Stomach (tissue), 9 donors: Measurements from ENCODE around the gene RAB22A. TPM values are rescaled to one million over a fixed set of nuclear protein-coding genes. Genes with fewer than 3 reads are reported as not detected.

ENCODE experiments used
- DNase-seq, 2 donors: peaks; one replicate each; pipeline versions ENCODE4 v3.0.0 to v3.0.0-alpha.2; 2013 to 2019
- H3K27ac ChIP-seq, 5 donors: fragments of 200-600 bp in 4 of 5; sonication (generic) in 4 of 5; one replicate each; pipeline ENCODE4 v1.5.1; 2013 to 2019; ENCODE audit warnings: mild to moderate bottlenecking in 1 of 5, moderate library complexity in 1 of 5
- H3K27me3 ChIP-seq, 3 donors: fragments of 200-600 bp; sonication (generic); one replicate each; pipeline ENCODE4 v1.5.1; 2017 to 2019; ENCODE audit warnings: mixed run types in 1 of 3
- H3K36me3 ChIP-seq, 4 donors: fragments of 200-600 bp; sonication (generic); 1 replicate in 3 of 4; 2 replicates in 1 of 4; pipeline ENCODE4 v1.5.1; 2016 to 2019
- H3K4me1 ChIP-seq, 4 donors: fragments of 200-600 bp; sonication (generic); one replicate each; pipeline ENCODE4 v1.5.1; 2016 to 2019
- H3K4me3 ChIP-seq, 4 donors: fragments of 200-600 bp; sonication (generic) in 3 of 4; one replicate each; pipeline ENCODE4 v1.5.1; 2016 to 2019; ENCODE audit warnings: mild to moderate bottlenecking in 1 of 4
- H3K9me3 ChIP-seq, 4 donors: fragments of 200-600 bp; sonication (generic); one replicate each; pipeline ENCODE4 v1.5.1; 2016 to 2019
- EP300 ChIP-seq: sonication (generic); formaldehyde crosslinking; IDR thresholded peaks from one replicate; pipeline ENCODE4 v1.6.1; 2017; ENCODE audit warnings: antibody characterized with exemption
- POLR2A ChIP-seq, 4 donors: fragments of 450-650 bp; IDR thresholded peaks; one replicate each; pipeline ENCODE4 v1.6.1; 2016; ENCODE audit warnings: antibody characterized with exemption in 4 of 4, control low read depth in 2 of 4, mild to moderate bottlenecking in 1 of 4, moderate library complexity in 1 of 4
- POLR2AphosphoS5 ChIP-seq, 3 donors: sonication (generic); formaldehyde crosslinking; IDR thresholded peaks; one replicate each; pipeline ENCODE4 v1.6.1; 2016; ENCODE audit warnings: antibody characterized with exemption in 3 of 3
- WGBS, 5 donors: extraction: QIAGEN DNeasy Blood & Tissue Kit in 3 of 5; methylation state at CpG; one replicate each; pipeline versions ENCODE4 v1.1.5 to v1.1.7; 2013 to 2018; 5-methylcytosine and 5-hydroxymethylcytosine counted together
- intact Hi-C: fragments of 100-400 bp; cut with DNase I; formaldehyde crosslinking; loops from one replicate; pipeline ENCODE4 v1.15.1; 2023; ENCODE audit warnings: low total_unique reads
- polyA plus RNA-seq, 3 donors: library from polyadenylated mRNA; stranded (reverse); fragments of 200-250 nt; gene quantifications; one replicate each; pipeline ENCODE4 v1.2.3, GENCODE V29; 2013
- total RNA-seq, 5 donors: library from RNA; depleted of rRNA; stranded (reverse); fragments of >200 nt; gene quantifications; one replicate each; pipeline versions ENCODE4 v1.1.0 to v1.2.3, GENCODE V29; 2014 to 2016
- TF ChIP-seq, protein P1 (sequence below), 7 experiments: fragments of 450-650 bp in 4 of 7; fragments of 200-600 bp in 3 of 7; sonication (generic) in 3 of 7; IDR thresholded peaks; one replicate each; pipeline ENCODE4 v1.5.1; 2016 to 2019; ENCODE audit warnings: antibody characterized with exemption in 7 of 7, control low read depth in 2 of 7, mild to moderate bottlenecking in 1 of 7
- donor health status: healthy with polysubstance abuse.
- donor health status: Bipolar disorder and iron deficiency.
- donor health status: healthy.

The RAB22A gene
- total and polyA plus RNA-seq, 8 donors: 2.9 to 19.3 (median 8.5) TPM

DNA sequence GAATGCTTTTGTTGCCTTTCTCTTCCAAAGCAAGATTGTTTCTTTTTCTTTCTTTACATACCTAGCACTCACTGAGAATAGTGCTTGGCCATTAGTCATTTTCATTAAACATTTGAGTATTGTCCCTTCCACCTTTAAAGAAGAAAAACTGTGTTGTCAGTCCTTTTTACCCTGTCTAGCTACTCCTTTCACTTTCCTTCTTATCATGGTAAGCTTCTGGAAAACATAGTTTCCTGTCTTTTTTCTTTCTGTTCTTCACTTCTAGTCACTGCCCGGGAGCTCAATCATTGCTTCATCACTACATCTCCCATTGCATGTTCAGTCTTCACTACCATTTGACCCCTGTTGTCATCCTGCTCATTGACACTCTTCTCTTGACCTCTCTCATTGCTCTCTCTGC, 91.6 kb downstream of the RAB22A start:
- H3K9me3 ChIP-seq: no peaks in the 10 kb centered on the region
- no peak overlapping the region for H3K27ac ChIP-seq
- TF ChIP-seq POLR2A (IDR thresholded peaks at IDR 0.05) (no peak), EP300 (no peak), POLR2AphosphoS5 (IDR thresholded peaks at IDR 0.05) (no peak)
- TF ChIP-seq, protein P1, sequence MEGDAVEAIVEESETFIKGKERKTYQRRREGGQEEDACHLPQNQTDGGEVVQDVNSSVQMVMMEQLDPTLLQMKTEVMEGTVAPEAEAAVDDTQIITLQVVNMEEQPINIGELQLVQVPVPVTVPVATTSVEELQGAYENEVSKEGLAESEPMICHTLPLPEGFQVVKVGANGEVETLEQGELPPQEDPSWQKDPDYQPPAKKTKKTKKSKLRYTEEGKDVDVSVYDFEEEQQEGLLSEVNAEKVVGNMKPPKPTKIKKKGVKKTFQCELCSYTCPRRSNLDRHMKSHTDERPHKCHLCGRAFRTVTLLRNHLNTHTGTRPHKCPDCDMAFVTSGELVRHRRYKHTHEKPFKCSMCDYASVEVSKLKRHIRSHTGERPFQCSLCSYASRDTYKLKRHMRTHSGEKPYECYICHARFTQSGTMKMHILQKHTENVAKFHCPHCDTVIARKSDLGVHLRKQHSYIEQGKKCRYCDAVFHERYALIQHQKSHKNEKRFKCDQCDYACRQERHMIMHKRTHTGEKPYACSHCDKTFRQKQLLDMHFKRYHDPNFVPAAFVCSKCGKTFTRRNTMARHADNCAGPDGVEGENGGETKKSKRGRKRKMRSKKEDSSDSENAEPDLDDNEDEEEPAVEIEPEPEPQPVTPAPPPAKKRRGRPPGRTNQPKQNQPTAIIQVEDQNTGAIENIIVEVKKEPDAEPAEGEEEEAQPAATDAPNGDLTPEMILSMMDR (IDR thresholded peaks at IDR 0.05): no peak
- intact Hi-C loops: no loop called here
- no peak overlapping the region for H3K4me3 ChIP-seq
- DNase-seq: no peak
- WGBS, 5 donors: 63 to 89% (median 80%) methylated on average over 1 of the region's 1 CpG
- H3K36me3 ChIP-seq: no peaks in the 10 kb centered on the region
- H3K27me3 ChIP-seq: no peaks in the 10 kb centered on the region
- H3K4me1 ChIP-seq: peaks cover 5 to 52% (median 31%) of the 10 kb centered on the region in 4 donors

DNA sequence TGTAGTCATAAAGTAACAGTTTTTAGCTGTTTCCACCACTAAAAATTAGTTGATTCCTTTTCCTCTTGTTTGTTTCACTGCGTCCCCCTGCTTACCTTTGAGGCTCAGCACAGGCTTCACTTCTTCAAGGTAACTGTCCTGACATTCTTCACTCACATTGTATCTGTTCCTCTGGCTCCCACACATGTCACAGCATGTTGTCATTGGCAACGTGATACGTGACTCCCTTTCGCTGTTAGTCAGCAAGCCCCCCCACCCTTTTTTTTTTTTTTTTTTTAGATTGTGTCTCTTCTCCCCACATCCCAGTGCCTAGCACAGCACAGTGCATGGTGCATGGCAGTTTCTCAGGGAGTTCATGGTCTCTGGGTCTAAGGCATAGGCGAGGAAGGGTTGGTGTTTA, 92.8 kb downstream of the RAB22A start:
- no peak overlapping the region for H3K27ac ChIP-seq
- intact Hi-C loops: no loop called here
- no peaks in the 10 kb centered on the region for H3K27me3 ChIP-seq
- no peak for DNase-seq
- no peak overlapping the region for H3K4me3 ChIP-seq
- TF ChIP-seq POLR2A (IDR thresholded peaks at IDR 0.05) (no peak), POLR2AphosphoS5 (IDR thresholded peaks at IDR 0.05) (no peak), EP300 (no peak)
- TF ChIP-seq, protein P1 (IDR thresholded peaks at IDR 0.05): no peak
- no peaks in the 10 kb centered on the region for H3K9me3 ChIP-seq
- H3K4me1 ChIP-seq: peaks cover 11 to 62% (median 33%) of the 10 kb centered on the region in 4 donors
- H3K36me3 ChIP-seq: no peaks in the 10 kb centered on the region
- WGBS, 5 donors: 82 to 87% (median 83%) methylated on average over 5 of the region's 5 CpGs

DNA sequence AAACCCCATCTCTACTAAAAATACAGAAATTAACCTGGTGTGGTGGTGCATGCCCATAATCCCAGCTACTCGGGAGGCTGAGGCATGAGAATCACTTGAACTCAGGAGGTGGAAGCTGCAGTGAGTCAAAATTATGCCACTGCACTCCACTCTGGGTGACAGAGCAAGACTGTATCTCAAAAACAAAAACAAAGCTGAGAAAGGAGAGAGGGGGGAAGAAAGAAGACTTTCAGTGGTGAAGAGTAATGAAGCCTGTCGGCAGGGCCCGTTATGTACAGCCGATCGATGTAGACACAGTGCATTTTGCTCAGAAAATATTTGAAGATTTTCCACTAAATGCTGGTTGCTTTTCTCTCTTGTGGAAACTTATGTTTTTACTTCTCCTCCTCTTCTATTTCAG, 93.3 kb downstream of the RAB22A start:
- TF ChIP-seq POLR2AphosphoS5 (IDR thresholded peaks at IDR 0.05): no peak
- TF ChIP-seq, protein P1 (IDR thresholded peaks at IDR 0.05): no peak
- TF ChIP-seq POLR2A (IDR thresholded peaks at IDR 0.05): no peak
- TF ChIP-seq EP300: no peak
- Histone ChIP-seq H3K4me1 (peaks cover 11 to 67% (median 33%) of the 10 kb centered on the region in 4 donors), H3K27ac (no peak overlapping the region), H3K36me3 (no peaks in the 10 kb centered on the region), H3K27me3 (no peaks in the 10 kb centered on the region), H3K9me3 (no peaks in the 10 kb centered on the region), H3K4me3 (no peak overlapping the region)
- 92 to 98% (median 94%) methylated on average over 5 of the region's 5 CpGs for WGBS, 5 donors
- no peak for DNase-seq
- intact Hi-C loops: no loop called here

DNA sequence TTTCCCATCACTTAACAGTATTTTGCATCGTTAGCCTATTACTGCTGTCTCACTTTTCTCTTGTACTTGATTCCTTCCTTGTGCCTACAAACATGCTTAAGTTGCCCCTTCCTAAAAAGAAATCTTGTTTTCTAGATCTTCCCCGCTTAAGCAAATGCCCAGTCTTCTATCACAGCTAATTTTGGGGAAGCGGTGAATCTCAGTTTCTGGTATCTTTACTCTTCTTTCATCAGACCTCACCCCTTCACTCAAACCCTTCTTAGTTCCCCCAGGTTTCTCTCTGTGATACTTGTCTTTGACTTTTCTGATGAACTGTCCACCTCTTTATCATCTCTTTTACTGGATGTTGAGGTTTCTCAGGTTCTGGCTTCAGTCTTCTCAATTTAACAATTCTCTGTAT, 93.8 kb downstream of the RAB22A start:
- Histone ChIP-seq H3K27me3 (no peaks in the 10 kb centered on the region), H3K4me1 (peaks cover 11 to 71% (median 35%) of the 10 kb centered on the region in 4 donors), H3K9me3 (no peaks in the 10 kb centered on the region), H3K27ac (no peak overlapping the region), H3K4me3 (no peak overlapping the region), H3K36me3 (no peaks in the 10 kb centered on the region)
- TF ChIP-seq POLR2A (IDR thresholded peaks at IDR 0.05) (no peak), POLR2AphosphoS5 (IDR thresholded peaks at IDR 0.05) (no peak), EP300 (no peak)
- TF ChIP-seq, protein P1 (IDR thresholded peaks at IDR 0.05): no peak
- no peak for DNase-seq
- intact Hi-C loops: no loop called here
- 86 to 94% (median 93%) methylated on average over 3 of the region's 3 CpGs for WGBS, 5 donors
